GM12865 (cell line): ENCODE measurements around the gene TDRD10.

Experiments used
- DNase-seq: peaks from one replicate; pipeline ENCODE4 v3.0.0; 2010; ENCODE audit warnings: low read depth
- H3K4me3 ChIP-seq: 2 replicates; pipeline ENCODE4 v1.5.1; 2011; ENCODE audit warnings: mild to moderate bottlenecking, low read depth, low read length, control low read depth
- TF ChIP-seq, protein P1 (sequence below): IDR thresholded peaks from 2 replicates; pipeline ENCODE4 v1.5.1; 2011; ENCODE audit warnings: low read length, control low read depth, low read depth, inconsistent platforms; ENCODE audit not compliant: insufficient read depth; ENCODE audit errors: missing control alignments

TDRD10 gene

GRCh38 chr1:154584267-154584994 lies 82.4 kb downstream of the TDRD10 start:
- no peak overlapping the region for H3K4me3 ChIP-seq
- TF ChIP-seq, protein P1, sequence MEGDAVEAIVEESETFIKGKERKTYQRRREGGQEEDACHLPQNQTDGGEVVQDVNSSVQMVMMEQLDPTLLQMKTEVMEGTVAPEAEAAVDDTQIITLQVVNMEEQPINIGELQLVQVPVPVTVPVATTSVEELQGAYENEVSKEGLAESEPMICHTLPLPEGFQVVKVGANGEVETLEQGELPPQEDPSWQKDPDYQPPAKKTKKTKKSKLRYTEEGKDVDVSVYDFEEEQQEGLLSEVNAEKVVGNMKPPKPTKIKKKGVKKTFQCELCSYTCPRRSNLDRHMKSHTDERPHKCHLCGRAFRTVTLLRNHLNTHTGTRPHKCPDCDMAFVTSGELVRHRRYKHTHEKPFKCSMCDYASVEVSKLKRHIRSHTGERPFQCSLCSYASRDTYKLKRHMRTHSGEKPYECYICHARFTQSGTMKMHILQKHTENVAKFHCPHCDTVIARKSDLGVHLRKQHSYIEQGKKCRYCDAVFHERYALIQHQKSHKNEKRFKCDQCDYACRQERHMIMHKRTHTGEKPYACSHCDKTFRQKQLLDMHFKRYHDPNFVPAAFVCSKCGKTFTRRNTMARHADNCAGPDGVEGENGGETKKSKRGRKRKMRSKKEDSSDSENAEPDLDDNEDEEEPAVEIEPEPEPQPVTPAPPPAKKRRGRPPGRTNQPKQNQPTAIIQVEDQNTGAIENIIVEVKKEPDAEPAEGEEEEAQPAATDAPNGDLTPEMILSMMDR, result no peak
- peak; percentile 31 for DNase-seq

GRCh38 chr1:154586231-154586630 lies 84.2 kb downstream of the TDRD10 start:
- no peak for DNase-seq
- TF ChIP-seq, protein P1, result no peak
- H3K4me3 ChIP-seq, result no peak overlapping the region

DNA sequence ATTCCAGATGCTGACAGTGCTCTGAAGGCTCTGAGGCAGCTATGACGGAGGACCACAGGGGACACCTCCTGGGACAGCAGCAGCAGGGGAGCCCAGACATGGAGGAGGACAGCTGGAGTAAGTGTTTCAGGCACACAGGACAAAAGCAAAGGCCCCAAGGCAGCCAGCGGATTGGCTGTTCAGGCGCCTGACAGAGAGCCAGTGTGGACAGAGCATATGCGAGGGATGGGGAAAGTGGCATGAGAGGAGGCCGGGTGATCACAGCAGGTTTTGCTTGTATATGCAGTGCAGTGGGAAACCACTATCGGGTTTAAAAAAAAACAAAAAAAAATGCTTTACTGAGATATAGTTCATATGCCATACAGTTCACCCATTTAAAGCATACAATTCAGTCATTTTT lies 84.6 kb downstream of the TDRD10 start:
- no peak for DNase-seq
- TF ChIP-seq, protein P1, result no peak
- H3K4me3 ChIP-seq, result no peak overlapping the region

GRCh38 chr1:154589780-154590179 lies 87.8 kb downstream of the TDRD10 start:
- no peak for DNase-seq
- TF ChIP-seq, protein P1, result no peak
- no peak overlapping the region for H3K4me3 ChIP-seq

DNA sequence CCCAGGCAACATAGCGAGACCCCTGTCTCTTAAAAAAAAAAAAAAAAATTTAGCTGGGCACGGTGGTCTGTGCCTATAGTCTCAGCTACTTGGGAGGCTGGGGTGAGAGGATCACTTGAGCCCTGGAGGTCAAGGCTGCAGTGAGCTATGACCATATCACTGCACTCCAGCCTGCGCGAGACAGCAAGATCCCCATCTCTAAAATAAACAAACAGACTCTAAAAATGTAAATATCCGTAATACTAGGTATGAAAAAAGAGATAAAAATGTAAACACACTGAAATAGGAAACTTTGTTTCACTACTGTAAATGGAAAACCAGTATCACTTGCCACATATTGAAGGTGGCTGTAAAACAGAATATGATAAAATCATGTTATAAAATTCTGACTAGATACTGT lies 88.7 kb downstream of the TDRD10 start:
- DNase-seq, result no peak
- TF ChIP-seq, protein P1, result no peak
- H3K4me3 ChIP-seq, result no peak overlapping the region

- TF ChIP-seq, protein P1, result no peak
- no peak overlapping the region for H3K4me3 ChIP-seq
- DNase-seq, result no peak
These were observed 89.2 kb downstream of the TDRD10 start for GRCh38 chr1:154591206-154591605.

DNA sequence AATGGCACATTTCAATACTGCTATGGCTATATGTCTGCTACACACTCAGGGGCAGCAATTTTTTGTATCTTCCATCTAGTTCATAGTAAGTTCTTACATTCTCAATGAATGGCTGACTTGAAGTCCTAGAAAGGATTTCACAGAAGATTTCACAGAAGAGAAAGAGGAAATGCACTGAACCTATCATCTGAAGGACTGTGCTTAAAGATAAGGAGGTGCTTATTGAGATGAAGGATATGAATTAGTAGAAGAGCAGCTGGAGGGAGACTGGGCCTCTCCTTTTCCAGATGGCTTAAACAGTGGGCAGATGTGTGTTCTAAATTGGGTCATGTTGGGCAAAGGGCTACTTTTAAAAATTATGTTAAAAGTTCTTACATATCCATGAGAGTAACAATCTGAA lies 91.4 kb downstream of the TDRD10 start:
- TF ChIP-seq, protein P1, result no peak
- DNase-seq, result no peak
- no peak overlapping the region for H3K4me3 ChIP-seq
